IMR-90 (cell line): ENCODE data around the gene FOXA2. TPM values are rescaled to one million over a fixed set of nuclear protein-coding genes. Genes with fewer than 3 reads are reported as not detected.

Source experiments
- ATAC-seq: fragments of 200-7000 bp; cut with Tn5 transposase; 2 replicates; pipeline ENCODE4 v1.9.1; 2020; ENCODE audit warnings: low read depth, mild to moderate bottlenecking, moderate library complexity
- BruUV-seq: library from RNA; stranded (reverse); fragments of 400-500 nt; replicated peaks from 2 replicates; lab custom pipeline; 2021; lab: Mats Ljungman, UMichigan
- CTCF ChIA-PET: fragments of 300-600 bp; formaldehyde crosslinking; extraction: SDS; loops from one replicate; lab custom pipeline; 2021; ENCODE audit warnings: antibody characterized with exemption; lab: Yijun Ruan, JAX
- POLR2A ChIA-PET: fragments of 300-600 bp; sonication (Branson Sonifier 250); formaldehyde crosslinking; loops from one replicate; lab custom pipeline; 2022; ENCODE audit warnings: antibody characterized with exemption; ENCODE audit not compliant: unreplicated experiment; lab: Charles Lee
- DNase-seq: peaks from one replicate; pipeline ENCODE4 v3.0.0; 2013
- H2AFZ ChIP-seq: replicated peaks from 2 replicates; pipeline ENCODE3; 2013; ENCODE audit warnings: low read length, mild to moderate bottlenecking; ENCODE audit not compliant: poor library complexity
- H2AK5ac ChIP-seq: 2 replicates; pipeline ENCODE4 v1.6.1; 2013; ENCODE audit warnings: low read depth, low read length, inconsistent platforms
- H2AK9ac ChIP-seq: replicated peaks from 2 replicates; pipeline ENCODE3; 2013; ENCODE audit warnings: mild to moderate bottlenecking, low read depth, low read length, moderate library complexity; ENCODE audit not compliant: poor library complexity
- H2BK120ac ChIP-seq: 2 replicates; pipeline ENCODE4 v1.6.1; 2013; ENCODE audit warnings: low read depth, low read length, inconsistent platforms
- H2BK15ac ChIP-seq: 3 replicates; pipeline ENCODE4 v1.6.1; 2013; ENCODE audit warnings: low read depth, low read length, inconsistent platforms
- H2BK20ac ChIP-seq: 2 replicates; pipeline ENCODE4 v1.6.1; 2013; ENCODE audit warnings: low read depth, mild to moderate bottlenecking, inconsistent platforms, low read length, moderate library complexity
- H2BK5ac ChIP-seq: 2 replicates; pipeline ENCODE4 v1.6.1; 2013; ENCODE audit warnings: mild to moderate bottlenecking, low read depth, low read length, inconsistent platforms; ENCODE audit not compliant: poor library complexity, severe bottlenecking
- H3K14ac ChIP-seq: replicated peaks from 2 replicates; pipeline ENCODE4 v1.6.1; 2013; ENCODE audit warnings: low read depth, low read length, inconsistent platforms
- H3K18ac ChIP-seq: 2 replicates; pipeline ENCODE4 v1.6.1; 2013; ENCODE audit warnings: low read depth, low read length, control low read depth
- H3K23ac ChIP-seq: 2 replicates; pipeline ENCODE4 v1.6.1; 2013; ENCODE audit warnings: low read depth, low read length, inconsistent platforms
- H3K27ac ChIP-seq: 2 replicates; pipeline ENCODE4 v1.5.1; 2013; ENCODE audit warnings: mild to moderate bottlenecking, control low read depth, low read length; ENCODE audit not compliant: insufficient read depth
- H3K27me3 ChIP-seq: 2 replicates; pipeline ENCODE4 v1.6.1; 2013; ENCODE audit warnings: low read length; ENCODE audit not compliant: control insufficient read depth, insufficient read depth
- H3K36me3 ChIP-seq: 2 replicates; pipeline ENCODE4 v1.6.1; 2013; ENCODE audit warnings: low read length, mixed read lengths; ENCODE audit not compliant: control insufficient read depth, insufficient read depth
- H3K4ac ChIP-seq: 2 replicates; pipeline ENCODE4 v1.6.1; 2013; ENCODE audit warnings: low read depth, low read length, inconsistent platforms
- H3K4me1 ChIP-seq: 2 replicates; pipeline ENCODE4 v1.6.1; 2013; ENCODE audit warnings: low read length, mixed read lengths; ENCODE audit not compliant: control insufficient read depth, insufficient read depth
- H3K4me2 ChIP-seq: 2 replicates; pipeline ENCODE4 v1.6.1; 2013; ENCODE audit warnings: low read depth, mild to moderate bottlenecking, control low read depth, low read length, moderate library complexity
- H3K4me3 ChIP-seq: 2 replicates; pipeline ENCODE4 v1.5.1; 2013; ENCODE audit warnings: low read depth, mild to moderate bottlenecking, control low read depth, low read length, moderate library complexity; ENCODE audit not compliant: insufficient read depth
- H3K56ac ChIP-seq: 2 replicates; pipeline ENCODE4 v1.6.1; 2013; ENCODE audit warnings: low read length, inconsistent platforms; ENCODE audit not compliant: insufficient read depth; ENCODE audit errors: extremely low read depth
- H3K79me1 ChIP-seq, 2 experiments: 2 replicates each; pipeline ENCODE4 v1.6.1; 2013; ENCODE audit warnings: low read length in 2 of 2, inconsistent platforms in 1 of 2, low read depth in 1 of 2
- H3K9ac ChIP-seq: 2 replicates; pipeline ENCODE4 v1.6.1; 2013; ENCODE audit warnings: low read depth, low read length, control low read depth
- H3K9me1 ChIP-seq: 2 replicates; pipeline ENCODE4 v1.6.1; 2013; ENCODE audit warnings: low read length, inconsistent platforms; ENCODE audit not compliant: insufficient read depth
- H3K9me3 ChIP-seq: 2 replicates; pipeline ENCODE4 v1.6.1; 2013; ENCODE audit warnings: low read length; ENCODE audit not compliant: control insufficient read depth, insufficient read depth
- H4K20me1 ChIP-seq: 2 replicates; pipeline ENCODE4 v1.6.1; 2013; ENCODE audit warnings: low read length, inconsistent platforms; ENCODE audit not compliant: insufficient read depth
- H4K5ac ChIP-seq: 2 replicates; pipeline ENCODE4 v1.6.1; 2013; ENCODE audit warnings: mild to moderate bottlenecking, low read depth, low read length, control low read depth
- H4K8ac ChIP-seq, 2 experiments: 2 replicates each; pipeline ENCODE4 v1.6.1; 2013; ENCODE audit warnings: low read depth in 2 of 2, low read length in 2 of 2, control low read depth in 1 of 2, inconsistent platforms in 1 of 2
- H4K91ac ChIP-seq: 2 replicates; pipeline ENCODE4 v1.6.1; 2013; ENCODE audit warnings: low read depth, low read length, inconsistent platforms; ENCODE audit not compliant: insufficient read depth
- CHD1 ChIP-seq: IDR thresholded peaks from 2 replicates; pipeline ENCODE4 v1.6.1; 2012; ENCODE audit warnings: low read depth, low read length, improper control_type of control experiment
- MAFK ChIP-seq: IDR thresholded peaks from 2 replicates; pipeline ENCODE4 v1.6.1; 2012; ENCODE audit warnings: low read depth, low read length, improper control_type of control experiment
- MAZ ChIP-seq: IDR thresholded peaks from 2 replicates; pipeline ENCODE4 v1.6.1; 2012; ENCODE audit warnings: low read depth, mild to moderate bottlenecking, low read length, improper control_type of control experiment, moderate library complexity, borderline replicate concordance
- POLR2A ChIP-seq: IDR thresholded peaks from 2 replicates; pipeline ENCODE4 v1.6.1; 2012; ENCODE audit warnings: mild to moderate bottlenecking, low read depth, low read length
- SMC3 ChIP-seq: fragments of 150-350 bp; IDR thresholded peaks from 2 replicates; pipeline ENCODE4 v1.6.1; 2016; ENCODE audit warnings: low read depth, mild to moderate bottlenecking, antibody characterized with exemption, low read length, moderate library complexity
- WGBS, 2 experiments: methylation state at CpG; one replicate each; pipeline versions ENCODE4 v1.1.5 to v1.1.7; 2013; ENCODE audit warnings: missing lambda C conversion rate in 2 of 2; ENCODE audit not compliant: insufficient read length in 1 of 2; ENCODE audit errors: extremely low coverage in 2 of 2; 5-methylcytosine and 5-hydroxymethylcytosine counted together
- dilution Hi-C: fragments of 300-500 bp; cut with HindIII; formaldehyde crosslinking; loops from one replicate; pipeline ENCODE4 v1.14.3; 2018; ENCODE audit warnings: low sequenced_read_pairs; ENCODE audit not compliant: unreplicated experiment
- in situ Hi-C: fragments of 300-500 bp; cut with MboI; formaldehyde crosslinking; loops from 3 replicates; pipeline ENCODE4 v1.14.3; 2019; ENCODE audit warnings: low sequenced_read_pairs, inconsistent platforms, mixed read lengths
- intact Hi-C: fragments of 100-400 bp; cut with micrococcal nuclease; formaldehyde crosslinking; loops from 2 replicates; pipeline ENCODE4 v1.10.0; 2022
- polyA plus RNA-seq, 3 experiments: library from polyadenylated mRNA; depleted of rRNA; stranded (reverse); fragments of >200 nt; gene quantifications; 2 replicates each; pipeline ENCODE4 v1.2.3, GENCODE V29; 2012; ENCODE audit warnings: low replicate concordance in 1 of 3
- total RNA-seq: library from RNA; depleted of rRNA; stranded (reverse); fragments of >200 nt; gene quantifications from 2 replicates; pipeline ENCODE4 v1.2.3, GENCODE V29; 2012
- TF ChIP-seq, protein P1 (sequence below): fragments of 150-350 bp; IDR thresholded peaks from 2 replicates; pipeline ENCODE4 v1.6.1; 2016; ENCODE audit warnings: low read depth, mild to moderate bottlenecking, low read length, moderate library complexity, borderline replicate concordance

FOXA2 gene
- total and polyA plus RNA-seq, 2 of the 4 experiments (the other 2 are of a cell fraction): not detected

DNA sequence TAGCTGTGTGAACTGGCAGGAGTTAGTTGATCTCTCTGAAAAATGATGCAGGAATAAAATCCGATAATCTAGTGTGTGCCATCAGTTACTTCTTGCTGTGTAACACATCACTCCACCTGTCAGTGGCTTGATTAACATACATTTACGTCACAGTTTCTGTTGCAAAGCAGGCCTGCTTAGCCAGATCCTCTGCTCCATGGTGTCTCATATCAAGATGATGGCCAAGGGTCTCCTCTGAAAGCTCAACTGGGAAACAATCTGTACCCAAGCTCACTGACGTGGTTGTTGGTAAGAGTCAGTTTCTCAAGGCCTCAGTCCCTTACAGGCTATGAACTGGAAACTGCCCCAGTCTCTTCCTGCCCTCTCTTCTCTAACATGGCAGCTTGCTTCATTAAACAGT is 51.8 kb downstream of the FOXA2 start:
- no peak overlapping the region for H3K9ac ChIP-seq
- in situ Hi-C loops: no loop called here
- H4K8ac ChIP-seq: no peak overlapping the region
- no peak overlapping the region for H2BK15ac ChIP-seq
- no peaks in the 10 kb centered on the region for H3K9me1 ChIP-seq
- no peak overlapping the region for H3K4ac ChIP-seq
- H3K18ac ChIP-seq: no peak overlapping the region
- no peaks in the 10 kb centered on the region for H3K79me1 ChIP-seq
- dilution Hi-C loops: no loop called here
- BruUV-seq: no TSS peak
- no peak overlapping the region for H3K56ac ChIP-seq
- no peaks in the 10 kb centered on the region; the same call in 1 of the 2 replicates for H3K9me3 ChIP-seq
- no peaks in the 10 kb centered on the region for H3K27me3 ChIP-seq
- ATAC-seq (no peak), DNase-seq (no peak)
- no peak overlapping the region for H2AK9ac ChIP-seq
- no peaks in the 10 kb centered on the region for H3K4me1 ChIP-seq
- no peak overlapping the region for H4K91ac ChIP-seq
- H2AK5ac ChIP-seq: no peak overlapping the region
- H2BK20ac ChIP-seq: no peak overlapping the region
- no peak overlapping the region for H2AFZ ChIP-seq
- H3K36me3 ChIP-seq: no peaks in the 10 kb centered on the region
- H4K5ac ChIP-seq: no peak overlapping the region
- H3K23ac ChIP-seq: no peak overlapping the region
- CTCF ChIA-PET: no interaction called here
- H3K27ac ChIP-seq: no peak overlapping the region
- no peak overlapping the region for H3K4me3 ChIP-seq
- no peak overlapping the region for H2BK5ac ChIP-seq
- H3K4me2 ChIP-seq: no peak overlapping the region
- intact Hi-C loops: no loop called here
- H3K14ac ChIP-seq: no peak overlapping the region
- WGBS, 2 experiments: no CpG with 5 or more reads among the region's 3 CpGs
- POLR2A ChIA-PET: no interaction called here
- no peaks in the 10 kb centered on the region for H4K20me1 ChIP-seq
- H2BK120ac ChIP-seq: no peak overlapping the region
- TF ChIP-seq MAZ (no peak), POLR2A (no peak), SMC3 (no peak), CHD1 (no peak), MAFK (no peak)
- TF ChIP-seq, protein P1, sequence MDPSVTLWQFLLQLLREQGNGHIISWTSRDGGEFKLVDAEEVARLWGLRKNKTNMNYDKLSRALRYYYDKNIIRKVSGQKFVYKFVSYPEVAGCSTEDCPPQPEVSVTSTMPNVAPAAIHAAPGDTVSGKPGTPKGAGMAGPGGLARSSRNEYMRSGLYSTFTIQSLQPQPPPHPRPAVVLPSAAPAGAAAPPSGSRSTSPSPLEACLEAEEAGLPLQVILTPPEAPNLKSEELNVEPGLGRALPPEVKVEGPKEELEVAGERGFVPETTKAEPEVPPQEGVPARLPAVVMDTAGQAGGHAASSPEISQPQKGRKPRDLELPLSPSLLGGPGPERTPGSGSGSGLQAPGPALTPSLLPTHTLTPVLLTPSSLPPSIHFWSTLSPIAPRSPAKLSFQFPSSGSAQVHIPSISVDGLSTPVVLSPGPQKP: no peak
